Effector memory CD8-positive, alpha-beta T cell (primary cell): Measurements from ENCODE around the gene CHN2.

Experiments used
- ATAC-seq: fragments of 150-1000 bp; cut with Tn5 transposase; replicated peaks from 2 replicates; pipeline ENCODE4 v1.10.0; 2021; ENCODE audit warnings: mild to moderate bottlenecking, moderate library complexity
- DNase-seq, 3 experiments: peaks; one replicate each; pipeline ENCODE4 v3.0.0; 2021
- H3K27ac Mint-ChIP-seq, 2 donors: one replicate each; pipeline ENCODE4 v1.8.0; 2022; ENCODE audit warnings: mild to moderate bottlenecking in 2 of 2, mixed read lengths in 2 of 2, moderate library complexity in 2 of 2
- H3K27me3 Mint-ChIP-seq, 2 donors: one replicate each; pipeline ENCODE4 v1.8.0; 2022; ENCODE audit warnings: mixed read lengths in 2 of 2
- H3K36me3 Mint-ChIP-seq: one replicate; pipeline ENCODE4 v1.8.0; 2022; ENCODE audit warnings: mild to moderate bottlenecking, moderate library complexity, mixed read lengths; ENCODE audit not compliant: insufficient read depth
- H3K4me1 Mint-ChIP-seq, 2 donors: one replicate each; pipeline ENCODE4 v1.8.0; 2022; ENCODE audit warnings: low read depth in 2 of 2, mixed read lengths in 2 of 2
- H3K4me3 Mint-ChIP-seq, 2 donors: one replicate each; pipeline ENCODE4 v1.8.0; 2022; ENCODE audit warnings: mild to moderate bottlenecking in 2 of 2, mixed read lengths in 2 of 2, moderate library complexity in 2 of 2
- H3K9me3 Mint-ChIP-seq, 2 donors: one replicate each; pipeline ENCODE4 v1.8.0; 2022; ENCODE audit warnings: mixed read lengths in 2 of 2

Gene CHN2

DNA sequence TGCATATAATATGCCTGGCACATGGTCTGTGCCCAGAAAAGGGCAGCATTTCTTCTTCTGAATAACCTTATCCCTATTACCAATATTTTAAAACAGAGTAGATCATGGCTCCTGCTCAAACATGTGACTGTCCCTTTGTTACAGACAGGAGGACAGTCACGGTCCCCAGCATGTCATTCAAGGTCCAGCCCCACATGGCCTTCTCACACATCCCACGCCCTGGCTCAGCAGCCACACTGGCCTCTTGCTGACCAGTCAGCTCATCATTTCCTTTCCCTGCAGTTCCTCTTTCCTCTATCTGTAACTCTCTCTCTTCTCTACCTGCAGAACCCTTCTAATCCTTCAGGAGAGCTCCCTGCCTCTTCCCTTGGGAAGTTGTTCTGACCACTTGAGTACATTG is 167.8 kb downstream of the CHN2 start:
- DNase-seq (no peak), ATAC-seq (no peak)
- Mint-ChIP-seq H3K4me3 (no peak overlapping the region), H3K36me3 (no peaks in the 10 kb centered on the region), H3K9me3 (no peaks in the 10 kb centered on the region), H3K27ac (no peak overlapping the region), H3K4me1 (no peaks in the 10 kb centered on the region), H3K27me3 (no peaks in the 10 kb centered on the region)

DNA sequence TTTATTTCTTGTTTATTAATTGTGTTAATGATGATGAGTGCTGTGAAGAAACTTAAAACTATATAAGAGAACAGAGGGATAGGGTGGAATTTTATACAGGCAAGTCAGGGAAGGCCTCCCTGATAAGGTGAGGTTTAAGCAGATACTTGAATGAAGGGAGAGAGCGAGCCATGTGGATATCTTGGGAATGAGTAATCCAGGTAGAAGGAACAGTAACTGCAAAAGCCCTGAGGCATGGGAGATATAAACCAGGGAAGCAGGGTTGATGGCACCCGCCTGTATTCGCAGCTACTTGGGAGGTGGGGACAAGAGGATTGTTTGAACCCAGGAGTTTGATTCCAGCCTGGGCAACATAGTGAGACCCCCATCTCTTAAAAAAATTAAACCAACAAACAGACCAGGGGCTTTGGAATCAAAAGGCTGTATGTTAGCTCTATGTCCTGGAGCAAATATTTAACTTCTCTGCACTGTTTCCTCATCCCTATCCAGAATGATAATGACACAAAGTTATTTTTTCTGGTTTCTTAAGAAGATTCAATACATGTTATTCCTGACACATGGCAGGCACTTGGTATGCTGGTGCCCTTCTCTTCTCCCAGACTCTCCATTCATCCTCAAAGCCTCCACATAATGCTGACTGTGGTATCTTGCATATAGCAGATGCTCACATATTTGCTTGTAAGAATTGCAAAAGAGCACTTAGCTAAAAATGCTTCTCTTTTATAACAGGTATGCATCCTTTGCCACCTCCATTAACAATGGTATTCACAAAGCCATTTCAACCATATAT is 169.3 kb downstream of the CHN2 start:
- no peak for ATAC-seq

DNA sequence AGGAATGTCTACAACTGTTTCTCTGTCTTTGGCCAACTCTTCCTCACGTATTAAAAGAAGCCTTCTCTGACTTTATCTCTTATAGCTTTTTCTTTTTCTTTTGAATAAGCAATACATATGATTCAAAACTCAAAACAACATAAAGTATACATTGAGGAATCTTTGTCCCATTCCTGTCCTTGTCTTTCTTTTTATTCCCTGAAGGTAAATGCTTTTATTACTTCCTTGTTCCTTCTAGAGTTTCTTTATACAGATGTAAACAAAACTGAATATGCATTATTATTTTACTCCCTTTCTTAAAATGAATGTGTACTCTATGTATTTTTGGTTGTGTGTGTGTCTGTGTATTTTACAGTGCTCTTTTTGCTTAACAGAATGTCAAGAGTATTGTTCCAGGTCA is 170.1 kb downstream of the CHN2 start:
- no peaks in the 10 kb centered on the region for H3K36me3 Mint-ChIP-seq

More for the DNA sequence above, 169.3 kb downstream of the CHN2 start:
- Mint-ChIP-seq H3K9me3 (no peaks in the 10 kb centered on the region), H3K4me1 (no peaks in the 10 kb centered on the region), H3K27me3 (no peaks in the 10 kb centered on the region), H3K36me3 (no peaks in the 10 kb centered on the region), H3K4me3 (no peak overlapping the region), H3K27ac (no peak overlapping the region)
- no peak for DNase-seq

DNA sequence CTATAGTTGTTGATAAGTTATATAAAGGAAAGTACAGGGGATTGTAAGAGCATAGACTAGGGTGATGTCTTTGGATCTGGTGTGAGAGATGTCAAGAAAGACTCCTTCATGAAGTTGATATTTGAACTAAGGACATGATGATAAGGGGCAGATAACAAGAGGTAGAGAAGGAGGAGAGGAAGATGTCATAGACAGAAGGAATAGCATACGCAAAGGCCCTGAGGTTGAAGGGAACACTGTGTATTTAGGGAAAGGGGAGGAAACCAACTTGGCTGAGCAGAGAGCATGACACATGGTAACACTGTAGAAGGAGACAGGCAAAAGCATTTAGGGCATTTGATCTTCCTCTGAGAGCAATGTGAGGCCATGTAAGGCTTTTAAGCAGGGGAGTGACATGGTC is 170.8 kb downstream of the CHN2 start:
- H3K4me3 Mint-ChIP-seq, result no peak overlapping the region
- H3K4me1 Mint-ChIP-seq, result peaks cover 0 to 1% of the 10 kb centered on the region in 2 donors
- no peaks in the 10 kb centered on the region for H3K27me3 Mint-ChIP-seq
- DNase-seq (no peak), ATAC-seq (no peak)
- H3K36me3 Mint-ChIP-seq, result no peaks in the 10 kb centered on the region
- no peaks in the 10 kb centered on the region for H3K9me3 Mint-ChIP-seq
- no peak overlapping the region for H3K27ac Mint-ChIP-seq

More for the DNA sequence above, 170.1 kb downstream of the CHN2 start:
- Mint-ChIP-seq H3K4me3 (no peak overlapping the region), H3K27ac (no peak overlapping the region), H3K9me3 (no peaks in the 10 kb centered on the region), H3K27me3 (no peaks in the 10 kb centered on the region), H3K4me1 (no peaks in the 10 kb centered on the region)
- no peak for ATAC-seq
- no peak for DNase-seq

DNA sequence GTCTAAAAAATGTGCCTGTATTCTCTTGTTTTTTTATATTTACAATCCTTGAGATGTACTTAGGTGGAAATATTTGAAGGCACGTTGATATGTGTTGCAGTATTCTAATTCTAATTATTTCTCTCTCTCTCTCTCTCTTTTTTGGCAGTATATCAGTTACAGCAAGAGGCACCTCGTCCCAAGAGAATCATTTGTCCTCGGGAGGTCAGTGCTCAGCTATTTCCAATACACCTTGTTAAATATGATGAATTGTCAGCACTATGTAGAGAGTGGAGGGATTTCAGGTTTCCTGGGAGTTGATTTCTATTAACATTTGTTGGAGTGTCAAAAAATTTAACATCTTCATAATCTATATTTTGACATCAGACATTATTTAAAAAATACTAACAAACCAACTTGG is 173.2 kb downstream of the CHN2 start:
- H3K27me3 Mint-ChIP-seq, result no peaks in the 10 kb centered on the region
- no peak for DNase-seq
- no peak for ATAC-seq
- H3K4me3 Mint-ChIP-seq, result no peak overlapping the region
- H3K27ac Mint-ChIP-seq, result no peak overlapping the region
- peaks cover 0 to 3% of the 10 kb centered on the region in 2 donors for H3K4me1 Mint-ChIP-seq
- H3K36me3 Mint-ChIP-seq, result peaks cover 3% of the 10 kb centered on the region
- H3K9me3 Mint-ChIP-seq, result no peaks in the 10 kb centered on the region

DNA sequence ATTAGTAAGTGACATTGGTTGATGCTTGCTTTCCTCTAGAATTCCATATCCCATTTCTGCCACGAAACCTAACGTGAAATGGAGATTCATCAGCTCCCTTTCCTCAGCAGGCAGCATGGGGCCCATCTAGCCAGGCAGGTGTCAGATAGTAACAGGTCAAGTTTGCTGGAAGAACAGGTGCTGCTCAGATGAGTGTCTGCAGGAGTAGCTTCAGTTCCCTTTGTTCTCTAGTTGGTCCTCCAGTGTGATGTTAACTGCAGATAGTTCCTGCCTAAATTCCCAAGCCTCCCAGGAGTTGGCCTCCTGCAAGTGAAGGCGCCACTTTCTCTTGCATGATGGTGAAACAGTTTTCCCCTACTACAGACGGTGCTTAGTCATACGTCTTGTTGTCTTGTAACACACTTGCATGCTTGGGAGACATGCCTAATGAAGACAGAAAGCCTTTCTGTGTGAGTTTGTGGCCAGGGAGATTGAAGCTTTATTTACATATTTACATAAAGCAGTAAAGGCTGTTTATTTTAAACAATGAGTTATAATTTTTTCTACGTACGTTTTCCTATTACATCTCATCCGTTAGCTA is 175.4 kb downstream of the CHN2 start:
- Mint-ChIP-seq H3K27me3 (no peaks in the 10 kb centered on the region), H3K27ac (no peak overlapping the region), H3K36me3 (peaks cover 7% of the 10 kb centered on the region), H3K9me3 (no peaks in the 10 kb centered on the region), H3K4me3 (no peak overlapping the region), H3K4me1 (peaks cover 0 to 3% of the 10 kb centered on the region in 2 donors)
- ATAC-seq, result no peak
- no peak for DNase-seq

DNA sequence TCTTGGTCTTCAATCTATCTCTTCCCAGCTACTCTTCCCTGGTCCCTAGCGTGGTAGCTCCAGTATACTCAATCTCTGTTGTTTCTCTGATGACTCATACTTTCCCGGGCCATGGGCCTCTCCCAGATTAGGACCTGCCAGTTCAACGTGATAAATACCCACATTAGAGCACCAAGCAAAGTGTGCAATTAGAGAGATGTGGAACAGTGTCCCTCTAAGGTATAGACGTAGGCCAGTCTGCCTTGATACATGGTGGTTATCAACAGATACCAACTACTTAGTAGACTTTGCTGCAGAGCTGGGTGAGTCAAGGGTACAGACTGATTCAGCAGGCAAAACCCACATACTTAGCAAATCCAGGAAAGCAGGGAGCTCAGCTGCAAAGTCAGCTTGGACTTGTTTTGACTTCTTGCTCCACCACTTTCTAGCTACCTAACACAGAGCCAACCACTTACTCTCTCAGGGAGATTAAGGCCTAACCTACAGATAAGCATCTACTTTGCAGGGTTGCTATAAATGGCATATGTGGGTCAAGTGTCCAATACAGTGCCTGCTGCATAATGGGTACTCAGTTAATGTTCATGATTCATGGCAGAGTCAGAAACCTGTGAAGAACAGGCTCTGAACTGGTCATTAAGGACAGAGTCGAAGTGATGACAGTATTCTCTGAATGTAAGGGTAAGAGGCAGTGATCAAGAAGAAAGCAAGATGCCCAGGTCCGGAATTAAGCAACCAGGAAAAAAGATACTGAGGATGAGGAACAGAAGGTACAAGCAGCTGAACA is 176.1 kb downstream of the CHN2 start:
- Mint-ChIP-seq H3K4me1 (peaks cover 0 to 3% of the 10 kb centered on the region in 2 donors), H3K4me3 (no peak overlapping the region), H3K27me3 (no peaks in the 10 kb centered on the region), H3K9me3 (no peaks in the 10 kb centered on the region), H3K36me3 (peaks cover 7% of the 10 kb centered on the region), H3K27ac (no peak overlapping the region)
- ATAC-seq (no peak), DNase-seq (no peak)

DNA sequence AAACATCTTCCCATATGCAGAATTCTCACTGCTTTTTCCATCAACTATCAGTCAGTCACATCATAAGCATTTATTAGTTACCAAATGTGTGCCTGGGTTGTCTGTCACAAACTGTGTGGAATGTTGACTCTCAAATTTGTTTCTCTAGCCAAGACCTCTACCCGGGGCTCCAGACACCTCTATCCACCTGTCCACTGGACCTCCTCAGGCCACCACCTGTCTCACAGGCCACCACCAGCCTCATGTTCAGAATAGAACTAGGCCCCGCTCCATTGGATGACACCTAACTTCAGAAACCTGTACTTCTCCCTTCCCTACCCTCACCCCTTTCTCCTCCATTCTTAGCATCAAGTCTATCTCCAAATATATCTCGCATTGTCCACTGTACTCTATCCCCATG is 176.9 kb downstream of the CHN2 start:
- Mint-ChIP-seq H3K27ac (no peak overlapping the region), H3K4me3 (no peak overlapping the region), H3K9me3 (no peaks in the 10 kb centered on the region)

DNA sequence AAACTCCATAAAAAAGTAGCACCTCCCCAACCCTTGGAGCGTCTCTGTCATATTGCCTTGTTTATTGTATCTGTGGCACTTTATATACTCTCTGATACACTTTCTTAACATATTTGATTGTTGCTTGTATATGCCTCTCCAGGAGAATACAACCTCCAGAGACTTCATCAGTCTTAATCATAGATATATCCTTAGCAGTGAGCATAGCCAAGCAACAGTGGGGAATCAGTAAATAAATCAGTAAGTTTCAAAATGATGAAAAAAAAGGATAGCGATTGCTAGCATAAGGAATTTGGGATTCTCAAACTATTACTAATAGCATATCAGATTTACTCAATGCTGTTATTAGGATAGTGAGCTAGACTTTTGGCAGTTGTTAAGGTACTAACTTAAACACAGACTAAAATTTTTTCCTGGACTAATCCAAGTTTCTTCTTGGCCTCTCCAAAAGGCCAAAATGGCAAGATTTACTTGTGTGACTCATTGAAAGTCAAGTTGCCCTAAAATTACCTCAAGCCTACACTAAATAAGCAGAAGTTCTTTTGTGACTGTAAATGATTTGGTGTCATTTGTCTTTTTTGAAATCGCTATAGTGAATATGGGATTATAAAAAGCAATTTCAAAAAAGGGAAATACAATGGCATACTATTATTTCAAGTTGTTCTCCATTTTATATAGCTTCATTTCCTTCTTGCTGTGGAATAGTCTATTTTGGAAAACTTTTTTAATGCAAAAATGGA is 177.9 kb downstream of the CHN2 start:
- Mint-ChIP-seq H3K27me3 (no peaks in the 10 kb centered on the region), H3K36me3 (peaks cover 7% of the 10 kb centered on the region), H3K27ac (no peak overlapping the region), H3K4me1 (peaks cover 0 to 3% of the 10 kb centered on the region in 2 donors), H3K4me3 (no peak overlapping the region), H3K9me3 (no peaks in the 10 kb centered on the region)
- DNase-seq, result no peak
- no peak for ATAC-seq

More for the DNA sequence above, 176.9 kb downstream of the CHN2 start:
- peaks cover 0 to 3% of the 10 kb centered on the region in 2 donors for H3K4me1 Mint-ChIP-seq
- peaks cover 7% of the 10 kb centered on the region for H3K36me3 Mint-ChIP-seq
- no peak for DNase-seq
- no peak for ATAC-seq
- H3K27me3 Mint-ChIP-seq, result no peaks in the 10 kb centered on the region

DNA sequence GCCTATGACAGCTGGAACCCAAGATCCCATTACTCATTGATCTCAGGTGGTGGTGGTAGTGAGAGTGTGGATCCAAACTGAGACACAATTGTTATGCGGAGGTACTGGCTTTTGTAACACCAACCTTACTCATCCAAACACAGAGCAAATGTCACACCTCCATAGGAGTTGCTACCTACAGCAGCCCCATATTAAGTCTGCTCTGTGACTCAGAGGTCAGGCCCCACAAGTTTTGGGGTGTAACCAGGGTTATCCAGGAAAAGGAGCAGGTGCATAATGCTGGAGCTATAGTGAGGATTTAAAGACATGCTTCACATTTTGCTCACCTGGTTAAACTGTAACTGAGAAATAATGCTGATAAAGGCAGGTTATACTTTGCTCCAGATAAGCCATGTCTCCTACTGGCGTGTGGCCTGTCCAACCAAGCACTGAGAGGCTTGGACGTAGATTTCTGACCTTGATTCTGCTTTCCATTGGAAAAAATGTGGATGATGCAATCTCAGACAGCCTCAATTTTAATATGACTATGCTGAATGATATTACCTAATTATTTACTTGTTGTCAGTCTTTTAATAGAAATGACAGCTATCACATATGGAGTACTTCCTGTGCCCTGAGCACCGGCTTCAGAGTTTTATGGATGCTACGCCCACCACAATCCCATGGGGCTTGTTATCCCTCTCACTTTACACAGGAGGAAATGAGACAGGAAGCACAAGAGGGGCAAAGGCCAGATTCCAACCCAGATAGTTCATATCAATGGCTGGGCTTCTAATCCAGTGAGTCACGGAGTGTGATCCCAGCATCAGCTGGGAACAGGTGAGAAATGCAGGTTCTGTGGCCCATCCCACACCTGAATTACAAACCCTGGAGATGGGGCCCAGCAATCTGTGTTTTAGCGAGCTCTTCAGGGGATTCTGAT is 181.3 kb downstream of the CHN2 start:
- DNase-seq (no peak), ATAC-seq (no peak)
- Mint-ChIP-seq H3K27ac (no peak overlapping the region), H3K9me3 (no peaks in the 10 kb centered on the region), H3K27me3 (no peaks in the 10 kb centered on the region), H3K36me3 (peaks cover 7% of the 10 kb centered on the region), H3K4me1 (no peaks in the 10 kb centered on the region), H3K4me3 (no peak overlapping the region)

DNA sequence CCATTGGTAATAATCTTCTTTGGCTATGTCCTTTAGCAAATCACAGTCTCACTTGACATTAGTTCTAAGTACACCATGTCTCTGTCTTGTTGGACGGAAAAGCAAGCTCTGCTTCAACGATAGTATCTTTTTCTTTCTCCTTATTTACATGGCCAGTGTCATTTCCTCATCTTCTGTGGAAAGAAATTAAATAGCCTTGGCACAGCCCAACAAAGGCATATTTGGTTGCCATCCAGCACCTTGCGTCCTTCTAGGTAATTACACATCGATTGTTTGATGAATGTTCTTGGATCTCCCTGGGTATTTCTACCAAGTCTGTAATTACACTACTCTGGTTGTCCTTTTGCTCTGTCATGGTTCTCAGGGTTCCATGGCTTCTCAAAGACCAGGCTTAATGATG is 183.1 kb downstream of the CHN2 start:
- DNase-seq, result no peak
- peaks cover 0 to 2% of the 10 kb centered on the region in 2 donors for H3K4me1 Mint-ChIP-seq
- peaks cover 7% of the 10 kb centered on the region for H3K36me3 Mint-ChIP-seq
- no peak for ATAC-seq
- H3K4me3 Mint-ChIP-seq, result no peak overlapping the region
- H3K27me3 Mint-ChIP-seq, result no peaks in the 10 kb centered on the region
- H3K27ac Mint-ChIP-seq, result no peak overlapping the region
- H3K9me3 Mint-ChIP-seq, result no peaks in the 10 kb centered on the region

DNA sequence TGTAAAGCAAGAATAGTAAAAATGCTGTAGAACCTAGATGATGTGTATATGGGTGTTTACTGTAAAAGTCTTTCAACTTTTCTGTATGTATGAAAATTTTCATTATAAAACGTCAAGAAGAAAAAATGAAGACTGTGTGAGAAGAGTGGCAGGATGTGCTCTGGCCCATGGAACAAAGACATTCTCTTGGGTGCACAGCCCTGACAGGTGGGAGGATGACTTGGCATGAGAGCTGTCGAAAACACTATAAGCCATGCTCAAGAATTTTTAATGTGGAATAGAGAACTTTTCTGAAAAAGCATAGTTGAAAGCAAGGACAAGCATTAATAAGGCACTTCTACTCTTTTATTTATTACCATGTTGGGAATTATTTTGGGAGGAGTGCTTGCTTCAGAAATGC is 185.0 kb downstream of the CHN2 start:
- Mint-ChIP-seq H3K9me3 (no peaks in the 10 kb centered on the region), H3K36me3 (peaks cover 3% of the 10 kb centered on the region), H3K4me1 (peaks cover 0 to 7% of the 10 kb centered on the region in 2 donors), H3K27ac (no peak overlapping the region), H3K27me3 (no peaks in the 10 kb centered on the region), H3K4me3 (no peak overlapping the region)
- ATAC-seq (no peak), DNase-seq (no peak)
